ENCODE results near the gene ELOVL1.

The ELOVL1 gene

GRCh38 chr1:43358121-43358745 is 9.6 kb downstream of the ELOVL1 start:
- no peak for DNase-seq (ENCODE audit: low read depth in 4 of 4, low spot score in 1 of 4)

GRCh38 chr1:43357251-43357650 is 10.6 kb downstream of the ELOVL1 start:
- DNase-seq (ENCODE audit: low read depth in 4 of 4, low spot score in 1 of 4), result no peak

DNA sequence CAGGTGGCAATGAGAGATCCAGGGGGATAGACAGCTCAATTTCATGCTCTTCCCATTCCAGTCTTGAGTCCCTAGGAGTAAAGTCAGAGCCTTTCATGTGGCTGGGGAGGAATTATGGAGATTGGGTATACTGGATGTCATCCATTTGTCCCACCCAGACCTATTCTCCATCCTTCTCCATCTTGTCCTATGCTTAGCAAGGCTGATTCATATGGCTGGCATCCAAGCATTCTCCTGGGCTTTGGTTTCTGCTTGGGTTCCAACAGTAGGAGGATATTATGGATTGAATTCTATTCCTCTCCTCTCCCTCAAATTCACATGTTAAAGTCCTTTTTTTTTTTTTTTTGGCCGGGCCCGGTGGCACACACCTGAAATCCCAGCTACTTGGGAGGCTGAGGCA is 12.9 kb downstream of the ELOVL1 start:
- DNase-seq (ENCODE audit: low read depth in 4 of 4, low spot score in 1 of 4), result no peak

DNA sequence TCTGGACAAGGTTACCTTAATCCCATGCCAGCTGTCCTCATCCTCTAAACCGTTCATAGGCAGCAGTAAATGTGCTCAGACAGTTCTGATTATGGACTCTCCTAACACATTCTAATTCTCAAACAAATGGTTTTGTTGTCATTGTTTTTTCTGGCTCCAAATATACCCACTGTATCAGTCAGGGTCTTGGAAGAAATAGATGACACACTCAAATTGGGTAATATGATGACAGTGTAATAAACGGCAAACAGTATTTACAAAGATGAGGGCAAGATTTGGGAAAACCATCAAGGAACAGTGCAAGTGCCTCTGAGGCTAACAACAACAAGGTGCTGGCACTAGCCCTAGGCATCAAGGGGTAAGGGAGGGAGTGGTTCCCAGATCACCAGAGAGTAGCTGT is 13.3 kb downstream of the ELOVL1 start:
- no peak for DNase-seq (ENCODE audit: low read depth in 4 of 4, low spot score in 1 of 4)

- no peak for DNase-seq (ENCODE audit: low read depth in 4 of 4, low spot score in 1 of 4)
These were observed 14.9 kb downstream of the ELOVL1 start for GRCh38 chr1:43352881-43353280.

DNA sequence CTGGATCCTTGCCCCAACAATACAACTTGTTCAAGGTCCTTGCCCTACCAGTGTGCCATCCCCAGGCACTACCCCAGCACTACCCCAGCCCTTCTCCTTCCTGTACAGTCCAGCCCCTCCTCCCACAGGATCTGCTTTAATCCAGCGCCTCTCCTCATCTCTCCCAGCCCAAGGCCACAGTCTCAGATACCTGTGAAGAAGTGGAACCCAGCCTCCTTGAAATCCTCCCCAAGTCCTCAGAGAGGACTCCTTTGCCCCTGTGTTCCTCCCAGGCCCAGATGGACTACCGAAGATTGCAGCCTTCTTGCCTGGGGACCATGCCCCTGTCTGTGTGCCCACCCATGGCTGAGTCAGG is 15.5 kb downstream of the ELOVL1 start:
- DNase-seq (ENCODE audit: low read depth in 4 of 4, low spot score in 1 of 4), result no peak

- DNase-seq (ENCODE audit: low read depth in 4 of 4, low spot score in 1 of 4), result no peak
These were observed 16.1 kb downstream of the ELOVL1 start for GRCh38 chr1:43351421-43352350.

DNA sequence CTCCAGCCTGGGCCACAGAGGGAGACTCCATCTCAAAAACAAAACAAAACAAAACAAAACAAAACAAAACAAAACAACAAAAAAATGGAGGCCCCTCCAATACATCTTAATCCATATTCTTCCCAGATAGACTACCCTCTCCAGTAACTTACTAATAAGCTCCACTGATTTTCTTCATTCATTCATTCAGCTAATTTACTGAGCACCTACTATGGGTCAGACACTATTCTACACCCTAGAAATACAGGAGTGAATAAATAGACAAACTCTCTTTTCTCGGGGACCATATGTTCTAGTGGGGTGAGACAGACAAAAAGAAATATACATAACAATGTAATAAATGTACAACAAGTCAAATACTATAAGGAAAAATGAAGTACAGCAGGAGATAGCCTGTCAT is 16.8 kb downstream of the ELOVL1 start:
- DNase-seq (ENCODE audit: low read depth in 4 of 4, low spot score in 1 of 4), result no peak

- DNase-seq (ENCODE audit: low read depth in 4 of 4, low spot score in 1 of 4), result no peak
These were observed 18.1 kb downstream of the ELOVL1 start for GRCh38 chr1:43349594-43350306.

DNA sequence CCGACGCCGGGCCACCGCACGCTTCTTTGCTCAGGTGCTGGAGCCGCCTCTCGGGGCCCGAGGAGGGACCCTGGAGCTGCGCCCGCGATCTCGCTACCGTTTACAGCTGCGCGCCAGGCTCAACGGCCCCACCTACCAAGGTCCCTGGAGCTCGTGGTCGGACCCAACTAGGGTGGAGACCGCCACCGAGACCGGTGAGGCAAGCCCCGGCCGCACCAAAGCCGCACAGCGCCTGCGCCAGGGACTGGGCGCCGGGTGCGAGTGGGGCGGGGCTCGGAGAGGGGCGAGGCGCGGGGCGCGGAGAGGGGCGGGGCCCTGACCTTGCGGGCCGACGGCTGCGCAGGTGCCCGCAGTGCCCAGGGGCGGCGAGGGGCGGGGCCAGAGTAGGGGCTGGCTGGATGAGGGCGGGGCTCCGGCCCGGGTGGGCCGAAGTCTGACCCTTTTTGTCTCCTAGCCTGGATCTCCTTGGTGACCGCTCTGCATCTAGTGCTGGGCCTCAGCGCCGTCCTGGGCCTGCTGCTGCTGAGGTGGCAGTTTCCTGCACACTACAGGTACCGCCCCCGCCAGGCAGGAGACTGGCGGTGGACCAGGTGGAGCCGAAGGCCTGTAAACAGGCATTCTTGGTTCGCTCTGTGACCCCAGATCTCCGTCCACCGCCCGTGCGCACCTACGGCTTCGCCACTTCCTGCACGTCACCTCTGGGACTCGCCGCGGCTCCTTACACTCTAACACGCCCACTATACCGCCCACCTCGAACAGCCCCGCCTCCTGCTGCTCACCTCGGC is 18.8 kb downstream of the ELOVL1 start:
- DNase-seq (ENCODE audit: low read depth in 4 of 4, low spot score in 1 of 4), result peak in 1 of 4 experiments; percentile 36

DNA sequence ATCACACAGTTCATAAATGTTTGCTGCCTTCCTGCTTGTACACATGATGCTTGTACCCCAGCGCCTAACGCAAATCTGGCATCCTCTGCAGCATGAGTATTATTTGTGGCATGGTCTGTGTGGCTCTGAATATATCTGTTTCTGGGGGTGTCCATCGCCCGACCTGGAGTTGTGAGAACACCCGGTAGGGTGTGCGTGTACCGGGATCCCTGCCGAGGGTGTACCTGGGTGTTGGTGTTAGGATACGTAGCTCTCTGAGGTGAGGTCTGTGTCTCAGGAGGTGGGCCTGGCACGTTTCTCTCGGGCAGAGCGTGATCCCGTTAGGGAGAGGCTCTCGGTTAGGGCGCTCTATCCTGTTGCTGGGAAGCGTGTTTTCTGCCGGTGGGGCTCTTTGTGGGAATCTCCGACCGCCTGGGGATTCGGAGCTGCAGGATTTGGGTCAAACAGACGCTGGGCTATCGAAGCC is 19.4 kb downstream of the ELOVL1 start:
- no peak for DNase-seq (ENCODE audit: low read depth in 4 of 4, low spot score in 1 of 4)

GRCh38 chr1:43346636-43347035 is 21.2 kb downstream of the ELOVL1 start:
- DNase-seq (ENCODE audit: low read depth in 4 of 4, low spot score in 1 of 4), result no peak

- no peak for DNase-seq (ENCODE audit: low read depth in 4 of 4, low spot score in 1 of 4)
These were observed 22.7 kb downstream of the ELOVL1 start for GRCh38 chr1:43345120-43345519.

DNA sequence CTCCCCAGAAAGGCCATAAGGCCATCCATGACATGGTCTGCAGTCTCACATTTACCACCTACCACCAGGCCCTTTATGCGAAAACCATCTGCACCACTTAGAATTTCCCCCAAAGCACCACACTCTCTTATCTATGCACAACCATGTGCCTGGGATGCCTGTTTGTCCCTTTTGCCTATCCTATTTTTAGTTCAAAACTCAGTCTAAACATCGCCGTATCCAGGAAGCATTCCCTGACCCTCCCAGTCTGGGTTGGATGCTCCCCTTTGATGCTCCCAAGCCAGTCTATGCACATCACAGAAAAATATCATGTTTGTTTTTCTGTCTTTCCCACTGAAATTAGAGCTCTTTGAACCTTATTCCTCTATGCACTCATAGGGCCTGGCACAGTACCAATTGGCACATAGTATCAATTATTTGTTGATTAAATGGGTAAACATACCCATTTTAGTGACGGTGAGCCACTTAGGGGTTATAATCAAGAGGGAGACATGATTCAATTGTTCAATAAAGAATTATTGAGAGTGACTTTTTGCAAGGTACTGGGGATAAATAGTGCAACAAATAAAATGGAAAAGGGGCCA is 23.5 kb downstream of the ELOVL1 start:
- no peak for DNase-seq (ENCODE audit: low read depth in 4 of 4, low spot score in 1 of 4)

DNA sequence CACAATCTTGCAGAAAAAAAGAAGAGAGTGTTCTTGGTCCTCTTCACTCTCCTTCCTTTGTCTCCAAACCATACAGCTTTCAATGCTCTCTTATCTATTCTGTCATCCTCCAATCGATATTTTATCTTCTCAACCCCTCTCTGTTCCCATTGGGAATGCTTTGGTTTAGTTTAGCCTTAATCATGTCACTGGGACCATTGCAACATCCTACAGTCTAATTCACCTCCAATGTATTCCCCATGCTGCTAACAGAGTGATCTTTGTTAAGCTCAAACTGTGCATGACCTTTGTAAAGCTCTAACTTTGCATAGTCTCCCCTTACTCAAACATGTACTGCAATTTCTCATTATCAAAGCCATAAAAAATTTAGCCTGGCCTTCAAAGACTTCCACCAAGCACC is 27.3 kb downstream of the ELOVL1 start:
- no peak for DNase-seq (ENCODE audit: low read depth in 4 of 4, low spot score in 1 of 4)

GRCh38 chr1:43339584-43340232 is 28.1 kb downstream of the ELOVL1 start:
- DNase-seq (ENCODE audit: low read depth in 4 of 4, low spot score in 1 of 4), result no peak

DNA sequence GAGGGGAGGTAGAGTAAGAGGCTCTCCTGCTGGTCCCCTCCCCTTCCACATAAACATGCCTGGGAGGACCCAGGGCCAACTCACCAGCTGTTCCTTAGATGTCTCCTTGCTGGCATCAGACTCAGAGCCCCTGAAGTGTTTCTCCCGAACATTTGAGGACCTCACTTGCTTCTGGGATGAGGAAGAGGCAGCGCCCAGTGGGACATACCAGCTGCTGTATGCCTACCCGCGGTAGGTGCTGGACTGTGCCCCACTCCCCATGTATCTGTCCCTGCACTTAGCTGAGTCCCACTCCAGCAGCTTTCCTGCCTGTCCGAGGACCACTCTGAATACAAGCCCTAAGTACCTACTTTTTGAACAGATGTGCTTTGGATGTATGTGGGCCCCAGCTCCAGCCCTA is 29.8 kb downstream of the ELOVL1 start:
- DNase-seq (ENCODE audit: low read depth in 4 of 4, low spot score in 1 of 4), result no peak

GRCh38 chr1:43337588-43337987 is 30.2 kb downstream of the ELOVL1 start, which contains the start of gene MPL:
TSS of gene MPL (plus strand) at chr1:43337818. CDS start at chr1:43337849, 31 bp downstream.
- DNase-seq (ENCODE audit: low read depth in 4 of 4, low spot score in 1 of 4), result no peak

DNA sequence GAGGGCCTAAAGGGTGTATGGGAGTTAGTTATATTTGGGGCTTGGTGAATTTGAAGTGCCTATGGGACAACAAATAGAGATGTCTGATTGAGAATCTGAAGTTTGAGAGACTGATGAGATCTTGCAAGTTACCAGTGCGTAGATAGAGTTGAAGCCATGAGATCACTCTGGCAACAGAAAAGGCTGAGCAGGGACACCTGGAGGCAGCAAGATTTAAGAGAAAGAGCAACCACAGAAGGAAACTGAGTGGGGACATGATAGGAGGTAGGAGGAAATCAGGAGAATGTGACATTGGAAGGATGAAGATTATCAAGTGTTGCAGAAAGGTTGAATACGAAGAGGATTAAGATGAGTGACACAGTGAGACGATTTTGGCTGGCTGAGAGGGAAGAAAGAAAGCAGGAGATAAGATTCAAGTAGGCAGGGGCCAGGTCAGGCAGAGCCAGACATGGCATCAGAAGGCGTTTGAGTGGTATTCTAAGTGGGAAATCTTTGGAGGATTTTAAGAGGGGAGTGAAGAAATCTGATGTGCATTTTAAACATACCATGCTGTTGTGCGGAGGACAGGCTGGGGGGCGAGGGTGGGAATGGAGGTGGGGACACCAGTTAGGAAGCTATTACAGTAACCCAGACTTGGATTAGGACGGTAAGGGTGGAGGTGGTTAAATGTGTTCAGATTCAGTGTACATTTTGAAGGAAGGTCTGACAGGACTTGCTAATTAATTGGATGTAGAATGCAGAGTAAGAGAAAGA is 33.2 kb downstream of the ELOVL1 start:
- no peak for DNase-seq (ENCODE audit: low read depth in 4 of 4, low spot score in 1 of 4)
